NT2/D1 (cell line): Measurements from ENCODE around the gene GSTO2.

Experiments used
- SUZ12 ChIP-seq: IDR thresholded peaks from 2 replicates; pipeline ENCODE4 v1.6.1; 2011; ENCODE audit not compliant: insufficient read length, insufficient read depth; ENCODE audit errors: extremely low read depth
- YY1 ChIP-seq: IDR thresholded peaks from 2 replicates; pipeline ENCODE4 v1.6.1; 2011; ENCODE audit not compliant: insufficient read length, insufficient read depth
- ZNF274 ChIP-seq: IDR thresholded peaks from 2 replicates; pipeline ENCODE4 v1.6.1; 2011; ENCODE audit warnings: mild to moderate bottlenecking, low read depth, low read length

- TF ChIP-seq YY1 (no peak), ZNF274 (no peak), SUZ12 (no peak)
These were observed 53.4 kb downstream of the GSTO2 start for GRCh38 chr10:104322416-104322782.
